H9 (cell line): ENCODE measurements around the gene TMEM202. TPM values are rescaled to one million over a fixed set of nuclear protein-coding genes. Genes with fewer than 3 reads are reported as not detected.

Source experiments
- DNase-seq: peaks from one replicate; pipeline ENCODE4 v3.0.0-alpha.2; 2017
- H2AFZ ChIP-seq: one replicate; pipeline ENCODE4 v1.6.1; 2013; ENCODE audit warnings: mild to moderate bottlenecking, low read length, control low read depth, moderate library complexity
- H2AK5ac ChIP-seq: 2 replicates; pipeline ENCODE4 v1.6.1; 2013; ENCODE audit warnings: low read length, control low read depth, mixed read lengths; ENCODE audit not compliant: insufficient read length
- H2BK120ac ChIP-seq: one replicate; pipeline ENCODE4 v1.6.1; 2013; ENCODE audit warnings: low read depth, mild to moderate bottlenecking, low read length, control low read depth, inconsistent platforms; ENCODE audit not compliant: poor library complexity, severe bottlenecking
- H2BK12ac ChIP-seq: 2 replicates; pipeline ENCODE4 v1.6.1; 2013; ENCODE audit warnings: low read length, control low read depth, mixed read lengths, low read depth; ENCODE audit not compliant: insufficient read length
- H2BK15ac ChIP-seq: 2 replicates; pipeline ENCODE4 v1.6.1; 2013; ENCODE audit warnings: low read depth, low read length, control low read depth
- H2BK20ac ChIP-seq: one replicate; pipeline ENCODE4 v1.6.1; 2013; ENCODE audit warnings: low read depth, mild to moderate bottlenecking, low read length, control low read depth, inconsistent platforms; ENCODE audit not compliant: poor library complexity, severe bottlenecking
- H2BK5ac ChIP-seq: 2 replicates; pipeline ENCODE4 v1.6.1; 2013; ENCODE audit warnings: low read length, control low read depth, mixed read lengths; ENCODE audit not compliant: insufficient read length
- H3K14ac ChIP-seq: 2 replicates; pipeline ENCODE4 v1.6.1; 2013; ENCODE audit warnings: low read length, control low read depth; ENCODE audit not compliant: insufficient read depth
- H3K18ac ChIP-seq: 2 replicates; pipeline ENCODE4 v1.6.1; 2013; ENCODE audit warnings: low read depth, mild to moderate bottlenecking, mixed read lengths, low read length, control low read depth; ENCODE audit not compliant: insufficient read length
- H3K23ac ChIP-seq: 2 replicates; pipeline ENCODE4 v1.6.1; 2013; ENCODE audit warnings: low read length, control low read depth, mixed read lengths, low read depth; ENCODE audit not compliant: insufficient read length
- H3K23me2 ChIP-seq: 2 replicates; pipeline ENCODE4 v1.6.1; 2013; ENCODE audit warnings: low read depth, mild to moderate bottlenecking, mixed read lengths, low read length, control low read depth; ENCODE audit not compliant: insufficient read length, poor library complexity, severe bottlenecking
- H3K27ac ChIP-seq: 2 replicates; pipeline ENCODE4 v1.5.1; 2013; ENCODE audit warnings: low read length, control low read depth, mixed read lengths, low read depth; ENCODE audit not compliant: insufficient read length
- H3K27me3 ChIP-seq: 2 replicates; pipeline ENCODE4 v1.6.1; 2013; ENCODE audit warnings: low read length, control low read depth, inconsistent platforms; ENCODE audit not compliant: insufficient read depth
- H3K4ac ChIP-seq: 2 replicates; pipeline ENCODE4 v1.6.1; 2013; ENCODE audit warnings: low read depth, mild to moderate bottlenecking, control low read depth, inconsistent platforms, low read length, moderate library complexity
- H3K4me1 ChIP-seq: 2 replicates; pipeline ENCODE4 v1.6.1; 2013; ENCODE audit warnings: low read length, control low read depth, inconsistent platforms; ENCODE audit not compliant: insufficient read depth
- H3K4me2 ChIP-seq: 2 replicates; pipeline ENCODE4 v1.6.1; 2013; ENCODE audit warnings: low read length, control low read depth, mixed read lengths; ENCODE audit not compliant: insufficient read length, insufficient read depth
- H3K56ac ChIP-seq: 2 replicates; pipeline ENCODE4 v1.6.1; 2013; ENCODE audit warnings: low read depth, mild to moderate bottlenecking, mixed read lengths, low read length, control low read depth; ENCODE audit not compliant: insufficient read length
- H3K79me1 ChIP-seq: 2 replicates; pipeline ENCODE4 v1.6.1; 2013; ENCODE audit warnings: low read depth, mild to moderate bottlenecking, moderate library complexity, low read length, control low read depth, inconsistent platforms; ENCODE audit not compliant: insufficient read depth, poor library complexity, severe bottlenecking
- H3K79me2 ChIP-seq: 2 replicates; pipeline ENCODE4 v1.6.1; 2013; ENCODE audit warnings: low read length, control low read depth, inconsistent platforms; ENCODE audit not compliant: insufficient read depth
- H3K9ac ChIP-seq: 2 replicates; pipeline ENCODE4 v1.6.1; 2013; ENCODE audit warnings: low read length, control low read depth, mixed read lengths; ENCODE audit not compliant: insufficient read length; ENCODE audit errors: extremely low read depth
- H3K9me3 ChIP-seq: one replicate; pipeline ENCODE4 v1.6.1; 2013; ENCODE audit warnings: low read depth, low read length, inconsistent platforms; ENCODE audit not compliant: control insufficient read depth
- H3T11ph ChIP-seq: one replicate; pipeline ENCODE4 v1.6.1; 2013; ENCODE audit warnings: mild to moderate bottlenecking, low read length, control low read depth, inconsistent platforms
- H4K20me1 ChIP-seq: one replicate; pipeline ENCODE4 v1.6.1; 2013; ENCODE audit not compliant: control insufficient read depth, insufficient read length, insufficient read depth
- H4K5ac ChIP-seq: 2 replicates; pipeline ENCODE4 v1.6.1; 2013; ENCODE audit warnings: low read depth, mild to moderate bottlenecking, mixed read lengths, low read length, control low read depth; ENCODE audit not compliant: insufficient read length
- H4K8ac ChIP-seq: replicated peaks from 2 replicates; pipeline ENCODE4 v1.6.1; 2013; ENCODE audit warnings: low read length, control low read depth, mixed read lengths, low read depth; ENCODE audit not compliant: insufficient read length
- H4K91ac ChIP-seq: 2 replicates; pipeline ENCODE4 v1.6.1; 2013; ENCODE audit warnings: low read depth, mild to moderate bottlenecking, moderate library complexity, mixed read lengths, low read length, control low read depth; ENCODE audit not compliant: insufficient read length
- H3K27ac Mint-ChIP-seq, 3 experiments: 2 replicates in 2 of 3; 3 replicates in 1 of 3; pipeline ENCODE4 v1.8.0; 2020 to 2021; ENCODE audit warnings: mixed read lengths in 3 of 3, mild to moderate bottlenecking in 1 of 3, moderate library complexity in 1 of 3
- H3K27me3 Mint-ChIP-seq: 2 replicates; pipeline ENCODE4 v1.8.0; 2021; ENCODE audit warnings: low read depth, mild to moderate bottlenecking, moderate library complexity, mixed read lengths
- H3K36me3 Mint-ChIP-seq, 3 experiments: 2 replicates in 2 of 3; 3 replicates in 1 of 3; pipeline ENCODE4 v1.8.0; 2020 to 2021; ENCODE audit warnings: low read depth in 3 of 3, mixed read lengths in 3 of 3; ENCODE audit not compliant: insufficient read depth in 1 of 3
- H3K4me1 Mint-ChIP-seq, 2 experiments: 2 replicates each; pipeline ENCODE4 v1.8.0; 2020; ENCODE audit warnings: mixed read lengths in 2 of 2
- H3K4me3 Mint-ChIP-seq, 2 experiments: 2 replicates in 1 of 2; 3 replicates in 1 of 2; pipeline ENCODE4 v1.8.0; 2020 to 2021; ENCODE audit warnings: mild to moderate bottlenecking in 2 of 2, mixed read lengths in 2 of 2, moderate library complexity in 1 of 2
- H3K9me3 Mint-ChIP-seq, 2 experiments: 2 replicates in 1 of 2; 3 replicates in 1 of 2; pipeline ENCODE4 v1.8.0; 2020; ENCODE audit warnings: mild to moderate bottlenecking in 2 of 2, mixed read lengths in 2 of 2, moderate library complexity in 1 of 2
- CTCF ChIP-seq: fragments of 200-600 bp; sonication (generic); conservative IDR thresholded peaks from 3 replicates; pipeline ENCODE4 v1.8.0; 2021; ENCODE audit warnings: antibody characterized with exemption, mild to moderate bottlenecking
- WGBS: extraction: QIAGEN DNeasy Blood & Tissue Kit; methylation state at CpG from one replicate; pipeline ENCODE4 v1.1.7; 2013; ENCODE audit warnings: missing lambda C conversion rate, low lambda C conversion rate, mixed read lengths; ENCODE audit not compliant: insufficient read length; ENCODE audit errors: extremely low coverage; 5-methylcytosine and 5-hydroxymethylcytosine counted together
- total RNA-seq: library from RNA; stranded (reverse); gene quantifications from 2 replicates; pipeline ENCODE4 v1.2.1, GENCODE V29; 2021

The TMEM202 gene
- total RNA-seq, 1 experiment from 2014 or later: not detected

DNA sequence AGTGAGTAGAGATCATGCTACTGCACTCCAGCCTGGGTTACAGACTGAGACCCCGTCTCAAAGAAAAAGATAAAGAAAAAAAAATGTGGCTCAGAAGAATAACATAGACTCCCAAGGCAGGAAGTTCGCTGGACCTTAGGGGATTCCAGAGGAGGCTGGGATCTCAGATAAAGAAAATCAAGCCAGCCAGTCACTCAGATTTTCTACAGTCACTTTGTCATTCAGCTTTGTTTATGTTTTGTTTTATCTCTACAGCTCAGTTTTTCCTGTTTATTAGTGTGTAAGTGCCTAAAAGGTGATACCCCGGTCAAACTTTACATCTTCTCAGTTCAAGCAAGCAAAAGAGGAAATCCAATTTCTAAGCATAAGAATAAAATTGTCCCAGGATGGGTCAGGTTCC, 6.3 kb downstream of the TMEM202 start:
- H2AK5ac ChIP-seq: no peak overlapping the region
- no peaks in the 10 kb centered on the region for H3K4me1 Mint-ChIP-seq
- no peak overlapping the region for H4K91ac ChIP-seq
- H2BK15ac ChIP-seq: no peak overlapping the region
- H3K27me3 ChIP-seq: peaks cover 1% of the 10 kb centered on the region; the same call in 1 of the 2 replicates
- no peak overlapping the region for H2BK20ac ChIP-seq
- H3K23me2 ChIP-seq: no peaks in the 10 kb centered on the region
- WGBS: no CpG with 5 or more reads among the region's 3 CpGs
- no peaks in the 10 kb centered on the region for H3K4me1 ChIP-seq
- no peak overlapping the region for H3T11ph ChIP-seq
- H3K14ac ChIP-seq: no peak overlapping the region
- no peaks in the 10 kb centered on the region for H3K9me3 Mint-ChIP-seq
- H3K9me3 ChIP-seq: no peaks in the 10 kb centered on the region
- H3K4me2 ChIP-seq: no peak overlapping the region
- no peaks in the 10 kb centered on the region for H3K79me1 ChIP-seq
- no peaks in the 10 kb centered on the region for H4K20me1 ChIP-seq
- no peak for TF ChIP-seq CTCF
- no peak overlapping the region for H4K8ac ChIP-seq
- H2AFZ ChIP-seq: no peak overlapping the region
- no peak overlapping the region for H3K23ac ChIP-seq
- H3K56ac ChIP-seq: no peak overlapping the region
- H2BK12ac ChIP-seq: no peak overlapping the region
- no peak overlapping the region for H3K27ac ChIP-seq
- H2BK120ac ChIP-seq: no peak overlapping the region
- H3K36me3 Mint-ChIP-seq: no peaks in the 10 kb centered on the region
- H3K9ac ChIP-seq: no peak overlapping the region
- no peak overlapping the region for H3K4me3 Mint-ChIP-seq
- H3K27me3 Mint-ChIP-seq: peaks cover 60% of the 10 kb centered on the region
- no peak overlapping the region for H3K4ac ChIP-seq
- H3K18ac ChIP-seq: no peak overlapping the region
- no peak overlapping the region for H4K5ac ChIP-seq
- no peaks in the 10 kb centered on the region for H3K79me2 ChIP-seq
- H3K27ac Mint-ChIP-seq: no peak overlapping the region
- DNase-seq: no peak
- H2BK5ac ChIP-seq: no peak overlapping the region
